Islet of Langerhans (tissue), 1 donor: ENCODE data around the gene SLC35A5.

ENCODE experiments used
- FAIRE-seq: peaks from one replicate; lab custom pipeline; 2011; peaks lifted over from hg19 to GRCh38; lab: Jason Lieb, UNC

The SLC35A5 gene

DNA sequence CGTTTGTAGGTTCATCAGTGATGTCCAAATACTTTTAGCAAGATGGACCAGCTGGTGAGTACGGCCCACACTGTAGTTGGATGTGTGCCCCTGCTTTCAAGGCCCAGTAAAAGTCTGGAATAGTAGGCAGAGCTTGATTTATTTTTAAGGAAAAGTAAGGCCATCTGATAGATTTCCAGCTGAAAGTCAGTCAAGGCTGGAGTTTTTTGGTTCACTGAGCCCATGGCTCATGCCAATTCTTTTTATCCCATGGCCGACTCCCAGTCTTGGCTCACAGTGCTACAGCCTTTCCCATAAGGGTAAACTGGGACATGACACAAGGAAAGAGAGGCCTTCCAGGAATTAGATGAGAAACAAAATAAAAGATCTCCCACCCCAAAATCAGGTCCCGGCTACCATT is 65.6 kb downstream of the SLC35A5 start:
- no peak for FAIRE-seq

DNA sequence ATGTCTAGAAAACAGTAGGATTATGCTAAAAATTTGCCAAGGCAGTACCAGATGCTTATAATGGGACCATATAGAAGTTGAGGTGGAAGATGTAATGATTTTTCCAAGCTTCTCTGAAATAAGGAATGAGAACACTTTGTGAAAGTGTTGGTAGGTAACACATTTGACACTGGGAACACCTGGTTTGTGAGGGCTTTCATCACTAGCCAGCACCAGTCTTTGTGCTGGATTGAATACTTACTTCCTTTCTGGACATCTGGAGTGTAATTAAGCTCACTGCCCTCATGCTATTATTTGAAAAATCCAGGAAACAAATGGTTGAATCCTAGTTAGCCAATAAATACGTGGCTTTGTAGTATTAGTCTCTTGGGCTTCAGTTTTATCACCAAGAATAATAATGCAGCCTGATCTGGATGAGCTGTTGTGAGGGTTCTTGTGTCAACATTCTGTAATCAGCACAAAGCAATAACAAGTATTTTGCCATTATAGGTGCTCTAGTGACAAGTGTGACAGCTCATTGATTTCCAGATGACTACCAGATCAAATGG is 66.1 kb downstream of the SLC35A5 start:
- peak; percentile 82 for FAIRE-seq

DNA sequence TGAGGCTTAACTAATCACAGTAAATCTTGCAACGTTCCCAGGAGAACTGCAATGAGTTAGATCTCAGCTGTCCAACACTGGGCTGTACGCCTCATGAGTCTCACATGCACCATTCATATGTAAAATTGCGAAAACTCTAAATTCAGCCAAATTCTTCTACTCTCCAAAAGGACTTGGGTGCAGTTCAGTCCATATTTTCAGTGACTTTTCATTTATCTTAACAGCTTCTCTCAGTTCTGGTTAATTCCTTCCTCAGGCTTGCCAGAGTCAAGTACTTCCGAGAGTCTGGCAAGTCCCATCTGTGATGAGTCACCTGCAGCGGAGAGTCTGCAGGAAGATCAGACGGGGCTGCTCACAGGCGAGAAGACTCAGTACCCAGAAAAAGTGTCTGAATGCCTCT is 67.6 kb downstream of the SLC35A5 start:
- no peak for FAIRE-seq

DNA sequence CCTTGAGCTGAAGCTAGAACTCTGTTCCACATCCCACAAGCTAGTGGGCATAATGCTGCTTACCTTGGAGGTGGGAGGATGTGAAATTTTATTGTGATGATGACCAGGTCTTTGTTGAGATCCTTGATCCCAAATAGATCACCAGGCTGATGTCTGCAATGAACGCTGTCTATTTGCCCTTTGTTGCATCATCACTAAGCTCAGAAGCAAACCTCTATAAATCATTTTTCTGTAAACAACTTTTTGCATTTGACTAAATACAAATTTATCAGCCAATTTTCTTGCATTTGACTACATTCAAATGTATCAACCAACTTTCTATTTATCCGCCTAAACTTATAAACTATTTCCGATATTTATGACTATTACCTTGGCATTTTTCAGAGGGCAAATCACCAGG is 69.4 kb downstream of the SLC35A5 start:
- FAIRE-seq = no peak

DNA sequence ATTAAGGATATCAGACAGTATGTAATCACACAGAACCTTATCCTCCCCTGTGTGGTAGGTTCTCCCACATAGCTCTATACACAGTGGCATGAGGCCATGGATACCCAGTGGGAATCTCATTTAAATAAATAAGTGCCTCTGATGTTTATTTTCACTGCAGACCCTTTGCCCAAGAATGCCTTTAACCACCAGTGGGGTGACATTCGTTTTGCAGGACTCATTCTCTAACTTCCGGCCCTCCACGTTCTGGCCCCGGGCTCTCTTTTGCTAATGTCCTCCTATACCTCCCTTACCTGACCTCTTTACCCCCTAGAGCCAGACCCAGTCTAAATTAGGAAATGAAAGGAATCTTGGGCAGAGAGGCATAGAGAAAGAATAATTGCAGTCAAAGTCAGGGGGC is 70.8 kb downstream of the SLC35A5 start:
- FAIRE-seq = no peak

DNA sequence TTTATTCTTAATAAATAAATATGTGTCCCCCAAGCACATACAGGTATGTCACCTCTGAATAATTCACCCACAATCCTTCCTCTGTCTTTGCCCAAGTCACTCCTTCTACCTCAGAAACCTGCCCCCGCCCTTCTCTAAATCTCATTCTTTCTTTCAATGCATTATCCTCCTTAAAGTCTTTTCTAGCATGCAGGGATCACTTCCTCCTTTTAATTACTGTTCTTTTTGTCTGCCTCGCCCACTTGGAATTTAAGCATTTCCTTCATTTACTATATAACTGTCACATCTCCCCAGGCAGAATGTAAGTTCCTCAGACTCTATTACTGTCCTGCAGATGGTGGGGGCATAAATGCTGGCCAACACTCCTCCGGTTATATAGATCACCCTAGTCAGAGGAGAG is 71.3 kb downstream of the SLC35A5 start:
- no peak for FAIRE-seq

DNA sequence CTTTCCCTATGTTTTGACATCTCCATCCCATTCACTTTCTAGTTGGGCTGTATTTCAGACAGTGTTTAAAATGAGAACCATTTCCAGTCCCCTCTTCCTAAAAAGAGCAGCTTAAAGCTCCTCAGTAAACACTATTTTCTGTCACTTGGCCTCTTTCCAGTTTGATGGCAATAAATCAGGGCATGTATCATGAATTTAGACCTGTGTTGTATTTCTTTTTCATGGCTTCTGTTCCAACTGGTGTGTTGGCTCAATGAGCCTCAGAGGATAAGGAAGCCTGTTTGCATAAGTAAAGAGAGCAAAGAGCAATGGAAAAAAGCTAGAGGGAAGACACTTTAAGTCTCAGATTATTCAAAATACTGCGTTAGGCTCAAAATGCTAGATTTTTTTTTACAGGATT is 71.9 kb downstream of the SLC35A5 start:
- FAIRE-seq = no peak

DNA sequence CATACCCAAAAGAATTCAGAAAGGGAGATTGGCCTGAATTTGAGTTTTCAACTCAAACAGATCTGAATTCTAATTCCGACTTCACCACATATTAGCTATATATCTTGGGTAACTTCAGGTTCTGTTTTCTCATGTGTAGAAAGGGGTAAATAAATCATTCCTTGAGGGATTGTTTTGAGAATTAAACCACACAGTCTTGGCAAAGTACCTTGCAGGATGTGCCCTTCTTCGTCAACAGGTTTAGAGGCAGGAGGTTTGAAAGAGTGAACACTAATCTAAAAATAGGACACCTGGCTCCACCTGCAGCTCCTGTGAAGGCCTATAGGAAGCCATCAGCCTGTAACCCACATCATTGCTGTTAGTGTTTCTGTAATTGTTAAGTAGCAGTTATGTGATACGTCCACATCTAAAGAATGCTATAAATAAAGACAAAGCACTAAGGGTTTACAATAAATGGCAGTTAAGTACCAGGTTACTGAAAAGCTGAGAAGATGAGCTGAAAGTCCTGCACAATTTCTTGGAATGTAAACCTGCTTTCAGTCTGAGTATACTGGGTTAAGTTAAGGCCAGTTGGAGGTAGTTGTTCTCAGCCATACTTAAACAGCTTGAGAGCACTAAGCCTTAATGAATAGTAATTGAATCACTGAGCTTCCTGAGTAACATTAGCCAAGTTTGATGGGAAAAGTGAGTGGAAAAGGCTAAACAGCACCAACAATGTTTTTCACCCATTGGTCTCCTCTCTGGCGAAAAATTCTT is 73.1 kb downstream of the SLC35A5 start:
- no peak for FAIRE-seq
